Measurements from ENCODE around the gene ZFYVE28. TPM values are rescaled to one million over a fixed set of nuclear protein-coding genes. Genes with fewer than 3 reads are reported as not detected.

The ZFYVE28 gene
- polyA plus RNA-seq, 1 of the 3 experiments (the other 2 are of a cell fraction): 3.2 TPM

- no peak for TF ChIP-seq GATA2 (CRISPR knock-in tag; IDR thresholded peaks at IDR 0.05)
- no peak for TF ChIP-seq RXRA (IDR thresholded peaks at IDR 0.05; ENCODE audit: borderline replicate concordance, low read depth)
- no peak for TF ChIP-seq USF1 (IDR thresholded peaks at IDR 0.05; ENCODE audit: borderline replicate concordance, low read depth)
- no peak for TF ChIP-seq EZH2phosphoT487 (IDR thresholded peaks at IDR 0.05; ENCODE audit: borderline replicate concordance, low read depth)
- TF ChIP-seq CHD2 (IDR thresholded peaks at IDR 0.05; ENCODE audit: low read length, partially characterized antibody): no peak
- no peak for TF ChIP-seq TAF1 (IDR thresholded peaks at IDR 0.05; ENCODE audit: borderline replicate concordance, low read depth, low read length)
- no peak for TF ChIP-seq REST (IDR thresholded peaks at IDR 0.05; ENCODE audit: low read depth, low read length)
Measured at GRCh38 chr4:2357821-2358745, 60.4 kb downstream of the ZFYVE28 start (continued).

- ChIA-PET POLR2A (interaction anchor here (0.6 kb wide), 1 partner anchor 123 kb away, joined by 3 read pairs; no protein-coding TSS in a partner anchor), CTCF (interaction anchor here (1.0 kb wide), 1 partner anchor 62 kb away, joined by 3 read pairs; the partner anchor contains the start of genes CFAP99 and ZFYVE28)
- Histone ChIP-seq H4K20me1 (ENCODE audit: insufficient read depth) (no peaks in the 10 kb centered on the region), H3K4me1 (ENCODE audit: control insufficient read depth in 1 of 2, insufficient read depth in 2 of 2, low read depth in 1 of 2, low read length in 1 of 2) (peaks cover 0 to 14% of the 10 kb centered on the region in 2 experiments; a peak in 1 of 4 replicates), H3K4me3 (ENCODE audit: low read depth in 2 of 2, low read length in 1 of 2) (no peak overlapping the region), H3K27me3 (ENCODE audit: insufficient read depth) (no peaks in the 10 kb centered on the region), H3K27ac (ENCODE audit: low read depth in 2 of 2, low read length in 1 of 2) (no peak overlapping the region), H3K9me2 (no peaks in the 10 kb centered on the region), H3K36me3 (replicated peaks in 1 of 2; ENCODE audit: control insufficient read depth in 1 of 2, insufficient read depth in 2 of 2, low read length in 1 of 2) (no peaks in the 10 kb centered on the region), H3K9me3 (no peaks in the 10 kb centered on the region), H3K9ac (no peak overlapping the region), H2AFZ (ENCODE audit: low read depth) (no peak overlapping the region), H3K79me2 (ENCODE audit: insufficient read depth) (no peaks in the 10 kb centered on the region), H3F3A (replicated peaks; ENCODE audit: insufficient read depth) (no peaks in the 10 kb centered on the region), H3K4me2 (no peak overlapping the region)
- TF ChIP-seq FOXM1 (IDR thresholded peaks at IDR 0.05; ENCODE audit: low read depth) (no peak), SMC3 (IDR thresholded peaks at IDR 0.05; ENCODE audit: low read depth, low read length) (no peak), EZH2phosphoT487 (IDR thresholded peaks at IDR 0.05; ENCODE audit: borderline replicate concordance, low read depth) (no peak), RAD21 (IDR thresholded peaks at IDR 0.05; ENCODE audit: low read length) (no peak), IRF3 (IDR thresholded peaks at IDR 0.05; ENCODE audit: low read depth, low read length) (no peak), REST (IDR thresholded peaks at IDR 0.05; ENCODE audit: low read depth, low read length) (no peak), SIN3A (IDR thresholded peaks at IDR 0.05; ENCODE audit: borderline replicate concordance, low read depth, low read length) (no peak)
- peak; percentile 35 for DNase-seq
- WGBS (ENCODE audit: low lambda C conversion rate): 52% methylated on average over 13 of the region's 25 CpGs
Measured at GRCh38 chr4:2356123-2357069, 62.0 kb downstream of the ZFYVE28 start.

Data from SK-N-SH (cell line).